Kidney epithelial cell (primary cell): ENCODE measurements around the gene WASF2. TPM values are rescaled to one million over a fixed set of nuclear protein-coding genes. Genes with fewer than 3 reads are reported as not detected.

Experiments used
- DNase-seq: peaks from one replicate; pipeline ENCODE4 v3.0.0-alpha.2; 2010; ENCODE audit warnings: low read depth
- H3K27me3 ChIP-seq: 2 replicates; pipeline ENCODE4 v1.6.0; 2011; ENCODE audit warnings: low read length; ENCODE audit not compliant: control insufficient read depth, insufficient read depth
- H3K36me3 ChIP-seq: 2 replicates; pipeline ENCODE4 v1.5.1; 2011; ENCODE audit warnings: low read length; ENCODE audit not compliant: control insufficient read depth, insufficient read depth
- H3K4me3 ChIP-seq: 2 replicates; pipeline ENCODE4 v1.5.1; 2011; ENCODE audit warnings: low read depth, mild to moderate bottlenecking, control low read depth, low read length
- total RNA-seq: library from RNA; depleted of rRNA; stranded (reverse); fragments of >200 nt; gene quantifications from 2 replicates; pipeline ENCODE4 v1.2.3, GENCODE V29; 2015
- TF ChIP-seq, protein P1 (sequence below): IDR thresholded peaks from 2 replicates; pipeline ENCODE4 v1.5.1; 2011; ENCODE audit warnings: mild to moderate bottlenecking, moderate library complexity, low read length, control low read depth, inconsistent platforms; ENCODE audit not compliant: insufficient read depth, poor library complexity, severe bottlenecking

Gene WASF2
- total RNA-seq, 1 donor from 2014 or later: 52.4 TPM

DNA sequence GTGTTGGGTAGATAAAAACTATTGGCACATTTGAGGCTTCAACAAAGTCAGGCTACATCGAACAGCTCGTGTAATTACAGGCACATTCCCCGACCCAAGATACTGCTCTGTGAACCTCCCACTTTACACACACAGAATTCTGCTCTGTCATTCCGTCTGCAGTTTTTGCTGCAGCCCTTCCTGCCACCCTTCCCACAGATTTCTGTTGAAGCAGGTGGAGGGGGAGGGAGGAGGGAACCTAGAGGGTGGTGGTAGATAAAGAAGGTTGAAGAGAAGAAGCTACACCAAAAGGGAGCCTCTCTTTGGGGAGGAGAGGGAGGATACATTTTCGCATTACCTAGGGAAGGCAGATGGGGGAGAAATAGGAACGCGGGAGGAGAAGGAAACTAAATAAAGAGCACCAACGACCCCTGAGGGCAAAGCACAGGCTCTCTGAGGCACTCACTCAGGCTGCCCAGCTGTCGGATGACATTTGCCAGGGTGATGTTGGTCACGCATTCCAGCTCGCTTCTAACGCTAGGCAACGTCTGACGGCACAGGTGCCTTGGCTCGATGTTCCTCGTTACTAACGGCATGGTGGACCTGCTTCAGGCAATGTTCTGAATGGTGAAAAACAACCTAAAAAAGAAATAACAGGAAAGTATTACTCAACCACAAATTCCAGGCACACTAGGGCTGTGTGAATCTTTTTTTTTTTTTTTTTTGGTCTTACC is 61.5 kb downstream of the WASF2 start:
- DNase-seq: no peak
- no peaks in the 10 kb centered on the region for H3K36me3 ChIP-seq
- no peaks in the 10 kb centered on the region for H3K27me3 ChIP-seq
- TF ChIP-seq, protein P1, sequence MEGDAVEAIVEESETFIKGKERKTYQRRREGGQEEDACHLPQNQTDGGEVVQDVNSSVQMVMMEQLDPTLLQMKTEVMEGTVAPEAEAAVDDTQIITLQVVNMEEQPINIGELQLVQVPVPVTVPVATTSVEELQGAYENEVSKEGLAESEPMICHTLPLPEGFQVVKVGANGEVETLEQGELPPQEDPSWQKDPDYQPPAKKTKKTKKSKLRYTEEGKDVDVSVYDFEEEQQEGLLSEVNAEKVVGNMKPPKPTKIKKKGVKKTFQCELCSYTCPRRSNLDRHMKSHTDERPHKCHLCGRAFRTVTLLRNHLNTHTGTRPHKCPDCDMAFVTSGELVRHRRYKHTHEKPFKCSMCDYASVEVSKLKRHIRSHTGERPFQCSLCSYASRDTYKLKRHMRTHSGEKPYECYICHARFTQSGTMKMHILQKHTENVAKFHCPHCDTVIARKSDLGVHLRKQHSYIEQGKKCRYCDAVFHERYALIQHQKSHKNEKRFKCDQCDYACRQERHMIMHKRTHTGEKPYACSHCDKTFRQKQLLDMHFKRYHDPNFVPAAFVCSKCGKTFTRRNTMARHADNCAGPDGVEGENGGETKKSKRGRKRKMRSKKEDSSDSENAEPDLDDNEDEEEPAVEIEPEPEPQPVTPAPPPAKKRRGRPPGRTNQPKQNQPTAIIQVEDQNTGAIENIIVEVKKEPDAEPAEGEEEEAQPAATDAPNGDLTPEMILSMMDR: no peak
- no peak overlapping the region for H3K4me3 ChIP-seq

DNA sequence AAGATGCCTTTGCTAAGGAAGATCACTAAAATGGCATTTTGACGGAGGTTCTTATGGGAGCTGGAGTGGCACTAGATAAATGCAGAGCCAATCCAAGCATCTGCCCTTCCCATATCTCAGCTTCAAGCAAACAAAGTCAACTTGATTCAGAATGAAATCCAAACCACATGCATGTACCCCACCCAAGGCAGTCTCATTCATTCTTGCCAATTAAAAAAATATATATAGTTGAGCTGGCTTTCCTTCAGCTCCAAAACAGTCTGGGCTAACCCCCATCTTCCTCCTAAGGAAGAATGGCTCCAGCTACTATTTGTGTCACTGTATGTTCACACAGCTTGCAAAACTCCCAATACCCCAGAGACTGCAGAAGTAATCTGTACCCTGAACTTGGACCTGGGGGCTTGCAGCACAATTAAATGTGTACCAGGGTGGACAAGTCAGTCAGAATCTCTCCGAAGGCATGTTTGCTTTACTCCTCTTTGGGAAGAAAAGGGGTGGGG is 62.1 kb downstream of the WASF2 start:
- H3K36me3 ChIP-seq: no peaks in the 10 kb centered on the region
- H3K4me3 ChIP-seq: no peak overlapping the region
- no peaks in the 10 kb centered on the region for H3K27me3 ChIP-seq
- no peak for DNase-seq
- TF ChIP-seq, protein P1: no peak

DNA sequence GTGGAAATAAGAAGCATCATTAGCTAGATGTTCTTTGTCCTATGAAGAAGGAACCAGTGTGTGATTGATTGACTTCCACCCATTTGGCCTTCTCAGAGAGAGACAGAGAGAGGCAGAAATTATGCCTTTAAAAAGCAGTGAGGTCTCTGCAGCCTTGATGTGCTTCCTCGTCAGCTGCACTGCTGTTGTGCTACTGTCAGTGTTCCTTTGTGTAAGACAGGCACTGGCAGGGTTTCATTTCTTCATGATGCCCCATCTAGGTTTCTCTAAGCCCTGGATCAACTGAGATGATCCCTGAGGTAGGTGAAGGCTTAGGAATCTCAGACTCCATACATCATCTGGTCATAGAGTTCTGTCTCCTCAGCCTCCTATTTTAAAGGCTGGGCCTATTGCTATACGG is 62.6 kb downstream of the WASF2 start:
- H3K4me3 ChIP-seq: no peak overlapping the region
- H3K27me3 ChIP-seq: no peaks in the 10 kb centered on the region
- TF ChIP-seq, protein P1: no peak
- DNase-seq: no peak
- no peaks in the 10 kb centered on the region for H3K36me3 ChIP-seq

DNA sequence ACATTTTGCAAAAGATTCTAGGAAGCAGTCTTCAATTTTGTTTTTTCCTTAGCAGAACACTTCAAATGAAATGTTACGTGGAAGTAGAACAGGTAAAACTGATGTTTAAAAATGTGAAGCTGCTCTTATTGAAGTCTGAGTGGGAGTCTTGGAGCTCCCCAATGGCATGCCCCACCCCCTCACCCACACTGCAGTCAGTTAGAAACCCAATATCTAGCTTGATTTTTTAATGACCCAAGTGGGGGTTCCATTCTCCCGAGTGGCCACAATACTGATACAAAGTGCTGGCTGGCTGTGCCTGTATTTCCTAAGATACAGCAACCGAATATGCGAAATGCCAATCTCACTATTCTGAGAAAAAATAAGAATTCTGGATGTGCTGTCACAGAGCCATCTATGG is 66.3 kb downstream of the WASF2 start:
- TF ChIP-seq, protein P1: no peak
- Histone ChIP-seq H3K4me3 (no peak overlapping the region), H3K27me3 (no peaks in the 10 kb centered on the region), H3K36me3 (no peaks in the 10 kb centered on the region)
- DNase-seq: no peak

DNA sequence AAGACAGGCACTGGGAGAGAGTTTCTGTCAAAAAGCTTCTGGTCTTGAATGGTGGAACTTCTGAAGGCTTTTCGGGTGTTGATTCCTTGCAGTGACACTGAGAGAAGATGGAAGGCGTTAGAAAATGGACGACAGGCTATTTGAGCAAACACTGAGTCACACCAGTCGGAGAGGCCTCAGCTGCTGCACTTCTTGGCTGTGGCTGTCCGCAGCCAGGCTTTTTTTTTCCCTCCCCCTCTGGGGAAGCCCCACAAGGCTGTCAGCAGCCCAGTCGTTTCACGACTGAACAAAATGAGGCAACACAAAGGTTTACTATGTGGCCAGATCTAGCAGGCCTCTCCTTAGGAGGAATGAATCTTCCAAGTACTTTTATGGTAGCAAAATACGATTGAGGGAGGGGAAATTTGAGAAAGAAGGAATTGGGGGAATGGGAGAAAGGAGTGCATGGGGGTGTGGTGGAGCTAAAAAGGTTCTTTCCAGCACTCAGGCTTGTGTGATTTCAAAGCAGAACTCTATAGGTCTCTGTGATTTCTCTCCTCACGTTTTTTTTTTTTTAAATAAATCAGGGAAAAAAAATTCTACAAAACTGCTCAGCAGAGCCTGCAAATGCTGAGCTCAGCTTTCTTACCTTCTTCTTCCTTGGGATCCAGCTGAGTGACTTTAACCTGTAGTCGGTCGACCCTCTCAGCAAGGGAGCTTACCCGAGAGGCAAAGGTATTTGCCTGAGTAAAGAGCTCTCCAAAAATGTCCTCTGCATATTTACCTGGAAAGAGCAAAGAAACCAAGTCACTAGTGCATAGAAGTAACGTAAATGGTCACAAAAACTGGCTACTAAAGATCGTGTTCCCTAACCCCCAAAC is 71.4 kb downstream of the WASF2 start:
- TF ChIP-seq, protein P1: no peak
- Histone ChIP-seq H3K4me3 (no peak overlapping the region), H3K36me3 (no peaks in the 10 kb centered on the region), H3K27me3 (no peaks in the 10 kb centered on the region)
- DNase-seq: peak; percentile 84
